Activated naive CD4-positive, alpha-beta T cell treated with anti-CD3 and anti-CD28 coated beads, Interleukin-2, amount 50 U/mL, for 24 hours (primary cell): ENCODE measurements around the gene NPB.
A peak's percentile ranks its signal among the peaks of the same experiment; 100 is the strongest.

Experiments
- H3K27ac Mint-ChIP-seq: one replicate; pipeline ENCODE4 v1.8.0; 2021; ENCODE audit warnings: mild to moderate bottlenecking, mixed read lengths
- H3K27me3 Mint-ChIP-seq: one replicate; pipeline ENCODE4 v1.8.0; 2021; ENCODE audit warnings: mixed read lengths
- H3K36me3 Mint-ChIP-seq: one replicate; pipeline ENCODE4 v1.8.0; 2021; ENCODE audit warnings: mixed read lengths
- H3K4me1 Mint-ChIP-seq: one replicate; pipeline ENCODE4 v1.8.0; 2021; ENCODE audit warnings: mixed read lengths
- H3K4me3 Mint-ChIP-seq: one replicate; pipeline ENCODE4 v1.8.0; 2021; ENCODE audit warnings: mild to moderate bottlenecking, mixed read lengths
- H3K9me3 Mint-ChIP-seq: one replicate; pipeline ENCODE4 v1.8.0; 2021; ENCODE audit warnings: mixed read lengths

The NPB gene

DNA sequence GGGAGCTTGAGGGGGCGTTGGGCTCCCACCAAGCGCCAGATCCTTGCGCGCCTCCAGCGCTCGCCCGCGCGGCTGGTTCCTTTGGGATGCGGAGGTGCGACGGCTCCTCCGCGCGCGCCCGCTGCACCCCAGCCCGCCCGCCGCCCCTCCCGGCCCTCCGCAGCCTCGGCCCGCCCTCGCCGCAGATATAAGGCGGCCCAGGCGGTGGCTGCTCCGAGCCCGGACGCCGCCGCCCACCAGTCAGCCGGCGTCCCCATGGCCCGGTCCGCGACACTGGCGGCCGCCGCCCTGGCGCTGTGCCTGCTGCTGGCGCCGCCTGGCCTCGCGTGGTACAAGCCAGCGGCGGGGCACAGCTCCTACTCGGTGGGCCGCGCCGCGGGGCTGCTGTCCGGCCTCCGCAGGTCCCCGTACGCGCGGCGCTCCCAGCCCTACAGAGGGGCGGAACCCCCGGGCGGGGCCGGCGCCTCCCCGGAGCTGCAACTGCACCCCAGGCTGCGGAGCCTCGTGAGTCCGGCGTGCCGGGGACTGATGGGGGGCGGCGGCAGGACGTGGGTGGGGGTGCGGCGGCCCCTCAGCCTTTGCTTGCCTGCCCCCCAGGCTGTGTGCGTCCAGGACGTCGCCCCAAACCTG lies at the start of gene NPB:
Gene NPB, plus strand, starts transcription at position 216 of the 630 bp plus-strand sequence. Its CDS starts 40 bp downstream, at position 256.
- H3K36me3 Mint-ChIP-seq, result peaks cover 11% of the 10 kb centered on the region
- H3K27me3 Mint-ChIP-seq, result peaks cover 7% of the 10 kb centered on the region
- no peak within 1 kb of the TSS for H3K27ac Mint-ChIP-seq
- H3K4me1 Mint-ChIP-seq, result peaks cover 7% of the 10 kb centered on the region
- no peaks in the 10 kb centered on the region for H3K9me3 Mint-ChIP-seq
- peak within 1 kb of the TSS; percentile 11 for H3K4me3 Mint-ChIP-seq

DNA sequence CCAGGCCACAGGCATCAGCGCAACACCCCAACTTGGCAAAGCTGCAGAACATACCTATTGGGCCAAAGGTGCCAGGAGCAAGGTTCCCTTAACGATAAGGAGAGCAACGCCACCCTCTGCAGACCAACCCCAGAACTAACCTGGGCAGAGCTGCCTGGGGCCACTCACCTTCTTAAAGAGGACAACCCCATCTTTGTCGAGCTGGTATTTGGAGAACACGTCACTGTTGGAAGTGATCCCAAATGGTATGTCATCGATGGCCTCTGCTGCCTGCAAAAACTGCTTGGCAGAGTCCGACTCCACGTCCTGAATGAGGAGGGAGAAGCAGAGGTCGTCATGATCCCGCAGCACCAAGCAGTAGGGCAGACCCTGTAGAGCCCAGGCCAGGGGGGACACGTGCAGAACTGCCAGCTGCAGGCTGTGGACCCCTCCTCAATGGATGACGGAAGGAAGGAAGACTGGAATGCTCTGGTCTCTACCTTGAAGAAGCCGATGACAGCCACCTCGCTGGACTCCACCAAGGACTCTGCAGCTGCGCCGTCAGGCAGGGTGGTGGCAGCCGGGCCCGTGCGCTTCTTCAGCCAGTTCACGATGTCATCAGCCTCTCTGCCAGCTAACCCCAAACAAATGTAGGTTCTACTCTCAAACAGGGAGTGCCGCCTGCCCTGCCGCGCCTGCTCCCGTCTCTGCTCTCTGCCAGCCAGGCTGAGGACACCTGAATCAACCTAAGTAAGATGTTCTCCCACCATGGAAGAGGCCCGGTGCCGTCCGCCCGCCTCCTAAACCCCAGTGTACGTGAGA lies 46.9 kb upstream of the NPB start:
- Mint-ChIP-seq H3K36me3 (peaks cover 4% of the 10 kb centered on the region), H3K4me1 (peaks cover 16% of the 10 kb centered on the region), H3K9me3 (no peaks in the 10 kb centered on the region), H3K27ac (no peak overlapping the region), H3K4me3 (no peak overlapping the region), H3K27me3 (no peaks in the 10 kb centered on the region)

DNA sequence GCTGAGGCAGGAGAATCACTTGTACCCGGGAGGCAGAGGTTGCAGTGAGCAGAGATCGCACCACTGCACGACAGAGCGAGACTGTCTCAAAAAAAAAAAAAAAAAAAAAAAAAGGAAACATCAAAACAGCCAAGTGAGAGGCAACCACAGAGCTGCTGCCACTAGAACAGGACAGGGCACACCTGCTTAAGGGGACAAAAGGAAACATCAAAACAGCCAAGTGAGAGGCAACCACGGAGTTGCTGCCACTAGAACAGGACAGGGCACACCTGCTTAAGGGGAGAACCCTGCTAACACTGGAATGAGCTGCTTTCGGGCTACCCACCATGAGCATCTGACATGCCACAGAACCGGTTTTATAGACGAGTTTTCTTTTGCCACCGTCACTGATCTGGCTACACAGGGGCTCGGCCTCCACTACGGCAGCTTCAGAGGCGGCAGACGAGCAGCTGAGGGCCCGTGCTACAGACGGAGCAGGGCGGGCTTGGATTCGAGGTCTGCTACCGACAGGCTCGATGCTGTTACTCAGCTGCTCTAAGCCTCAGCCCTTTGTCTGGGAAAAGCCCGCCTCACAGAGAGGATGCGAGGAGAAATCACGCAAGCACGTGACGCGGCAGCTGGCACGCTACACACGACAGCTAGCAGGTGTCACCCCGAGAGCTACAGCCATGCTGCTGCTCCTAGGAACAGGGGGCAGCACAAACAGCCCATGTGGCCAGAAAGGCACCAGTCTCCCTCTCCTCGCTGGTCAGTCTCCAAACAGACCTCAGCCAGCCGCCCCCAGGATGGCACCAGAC lies 43.7 kb upstream of the NPB start:
- Mint-ChIP-seq H3K4me1 (peaks cover 31% of the 10 kb centered on the region), H3K36me3 (peaks cover 9% of the 10 kb centered on the region), H3K4me3 (peak overlapping the region; percentile 92), H3K27me3 (no peaks in the 10 kb centered on the region), H3K27ac (no peak overlapping the region), H3K9me3 (no peaks in the 10 kb centered on the region)

DNA sequence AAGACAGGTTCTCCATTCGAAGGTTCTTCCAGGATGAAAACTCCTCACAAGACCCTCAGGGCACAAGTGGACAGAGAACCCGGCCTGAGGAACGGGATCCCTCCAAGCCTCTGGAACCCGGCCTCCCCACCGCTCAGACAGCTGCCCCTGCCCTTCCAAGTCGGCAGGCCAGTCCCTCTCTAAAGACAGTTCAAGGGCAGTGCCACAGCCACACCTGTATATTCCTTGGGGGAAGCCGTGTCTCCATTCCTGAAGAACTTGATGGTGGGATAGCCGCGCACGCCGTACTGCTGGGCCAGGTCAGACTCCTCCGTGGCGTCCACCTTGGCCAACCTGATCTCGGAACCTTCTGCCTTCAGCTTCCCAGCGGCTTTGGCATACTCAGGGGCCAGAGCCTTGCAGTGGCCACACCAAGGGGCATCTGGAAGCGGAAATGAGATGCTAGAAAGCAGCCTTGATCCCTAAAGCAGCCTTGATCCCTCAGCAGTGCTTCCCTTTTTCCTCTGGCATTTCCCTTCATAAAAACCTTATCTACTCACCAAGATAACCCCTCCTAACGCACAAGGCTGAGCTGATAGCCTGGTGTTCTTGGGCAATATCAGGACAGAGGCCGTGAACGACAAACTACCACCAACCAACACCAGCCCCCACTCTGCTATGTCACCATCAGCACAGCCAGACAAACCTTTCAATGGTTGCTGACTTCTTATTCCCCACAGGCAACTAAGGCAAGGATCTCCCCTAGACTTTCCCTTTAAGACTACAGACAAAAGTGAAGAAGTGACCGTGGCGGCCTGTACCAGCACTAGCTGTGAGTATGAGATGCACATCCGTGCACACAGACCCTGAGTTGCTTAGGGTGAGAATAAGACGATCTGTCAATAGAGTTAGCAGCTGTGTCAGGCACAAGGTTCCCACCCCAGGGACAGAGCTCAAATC lies 42.8 kb upstream of the NPB start:
- Mint-ChIP-seq H3K36me3 (peaks cover 12% of the 10 kb centered on the region), H3K27ac (peak overlapping the region; percentile 38), H3K27me3 (no peaks in the 10 kb centered on the region), H3K9me3 (no peaks in the 10 kb centered on the region), H3K4me1 (peaks cover 40% of the 10 kb centered on the region), H3K4me3 (peak overlapping the region; percentile 92)

- no peaks in the 10 kb centered on the region for H3K9me3 Mint-ChIP-seq
- peak within 1 kb of the TSS; percentile 92 for H3K4me3 Mint-ChIP-seq
- H3K27me3 Mint-ChIP-seq, result no peaks in the 10 kb centered on the region
- peaks cover 45% of the 10 kb centered on the region for H3K4me1 Mint-ChIP-seq
- H3K36me3 Mint-ChIP-seq, result peaks cover 12% of the 10 kb centered on the region
- peak within 1 kb of the TSS; percentile 89 for H3K27ac Mint-ChIP-seq
Measured at GRCh38 chr17:81859906-81860755, 41.9 kb upstream of the NPB start, which contains the start of gene P4HB. Gene P4HB, minus strand, starts transcription at chr17:81860535. Its CDS starts 64 bp downstream, at chr17:81860471.

DNA sequence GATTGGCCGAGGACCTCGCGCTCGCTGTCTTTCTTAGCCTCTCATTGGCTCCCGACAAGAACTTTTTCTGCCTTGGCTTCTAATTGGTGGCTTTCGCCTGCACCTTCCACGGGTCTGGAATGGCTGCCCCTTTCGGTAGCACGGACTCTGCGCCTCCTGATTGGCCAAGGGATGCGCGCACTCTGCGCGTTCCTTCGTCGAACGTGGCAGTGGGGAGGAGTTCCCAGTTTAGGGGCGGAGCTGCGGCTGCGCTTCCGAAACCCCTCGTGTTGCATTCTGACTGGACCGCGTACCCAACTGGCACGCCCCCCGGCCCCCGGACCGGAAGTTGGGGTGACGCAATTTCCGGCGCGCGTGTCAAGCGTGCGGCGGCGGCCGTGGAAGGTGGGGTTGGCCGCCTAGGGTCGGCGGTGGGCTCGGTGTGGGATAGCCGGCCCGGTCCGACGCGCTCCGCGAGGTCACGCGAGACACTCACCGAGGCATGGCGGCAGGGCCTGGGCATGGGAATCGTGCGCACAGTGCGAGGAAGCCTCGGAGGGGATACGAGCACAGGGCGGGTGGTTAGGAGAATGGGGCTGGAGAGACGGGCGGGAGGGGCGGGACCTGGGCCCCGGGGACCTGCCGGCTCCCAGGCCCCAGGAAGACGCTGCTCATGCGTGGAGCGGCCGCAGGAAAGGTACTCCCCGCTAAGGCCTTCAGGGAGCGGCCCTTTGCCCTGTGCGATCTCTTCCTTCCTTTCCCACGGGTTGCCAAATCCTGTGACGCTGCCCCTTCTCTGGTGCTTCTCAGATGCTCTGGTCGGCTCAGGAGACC lies 41.1 kb upstream of the NPB start:
- Mint-ChIP-seq H3K27me3 (no peaks in the 10 kb centered on the region), H3K27ac (peak overlapping the region; percentile 89), H3K36me3 (peaks cover 12% of the 10 kb centered on the region), H3K4me3 (peak overlapping the region; percentile 92), H3K4me1 (peaks cover 45% of the 10 kb centered on the region), H3K9me3 (no peaks in the 10 kb centered on the region)

GRCh38 chr17:81863123-81863675 lies 38.8 kb upstream of the NPB start:
- Mint-ChIP-seq H3K27ac (peak overlapping the region; percentile 96), H3K4me3 (peak overlapping the region; percentile 80), H3K4me1 (peaks cover 45% of the 10 kb centered on the region), H3K27me3 (no peaks in the 10 kb centered on the region), H3K36me3 (peaks cover 13% of the 10 kb centered on the region), H3K9me3 (no peaks in the 10 kb centered on the region)

DNA sequence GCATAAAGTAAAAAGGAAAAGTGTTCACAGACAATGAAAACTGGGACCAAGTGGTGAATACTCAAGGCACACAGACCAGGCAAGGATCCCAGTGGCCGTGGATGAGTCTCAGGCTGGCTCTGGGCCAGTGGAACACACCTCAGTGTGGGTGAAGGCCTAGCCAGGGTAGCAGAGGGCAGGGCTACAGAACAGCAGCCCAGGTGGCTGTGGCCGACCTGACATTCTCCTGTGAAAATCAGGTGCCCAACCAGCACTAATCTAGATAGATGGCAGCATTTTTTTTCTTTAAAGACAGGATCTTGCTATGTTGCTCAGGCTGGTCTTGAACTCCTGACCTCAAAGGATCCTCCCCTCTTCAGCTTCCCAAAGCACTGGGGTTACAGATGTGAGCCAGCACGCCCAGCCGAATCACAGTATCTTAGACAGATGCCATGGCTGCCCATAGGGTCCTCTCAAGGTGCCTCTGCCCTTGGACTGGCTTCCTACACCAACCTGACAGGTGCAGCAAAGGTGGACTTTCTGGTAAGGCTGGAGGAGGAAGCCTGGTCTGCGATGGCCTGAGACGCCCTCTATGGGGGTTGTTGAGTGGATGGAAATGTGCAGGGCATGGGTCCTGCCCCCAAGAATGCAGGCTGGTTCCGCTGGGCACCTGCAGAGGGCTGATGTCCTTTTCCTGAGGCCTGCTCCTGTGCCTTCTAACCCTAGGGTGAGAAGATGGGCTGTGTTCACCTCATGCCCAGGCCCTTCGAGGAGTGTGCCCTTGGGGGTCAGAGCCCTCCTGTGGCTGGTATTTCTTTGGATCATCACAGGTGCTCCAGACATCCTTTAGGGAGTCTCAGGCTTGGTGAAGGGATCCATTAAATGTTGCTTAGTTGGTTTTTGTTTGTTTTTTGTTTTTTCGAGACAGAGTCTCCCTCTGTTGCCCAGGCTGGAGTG lies 37.9 kb upstream of the NPB start:
- no peaks in the 10 kb centered on the region for H3K9me3 Mint-ChIP-seq
- H3K4me1 Mint-ChIP-seq, result peaks cover 41% of the 10 kb centered on the region
- peak overlapping the region; percentile 62 for H3K27ac Mint-ChIP-seq
- H3K27me3 Mint-ChIP-seq, result no peaks in the 10 kb centered on the region
- no peak overlapping the region for H3K4me3 Mint-ChIP-seq
- H3K36me3 Mint-ChIP-seq, result peaks cover 14% of the 10 kb centered on the region

- Mint-ChIP-seq H3K36me3 (peaks cover 14% of the 10 kb centered on the region), H3K27ac (peak overlapping the region; percentile 65), H3K4me1 (peaks cover 43% of the 10 kb centered on the region), H3K9me3 (no peaks in the 10 kb centered on the region), H3K27me3 (no peaks in the 10 kb centered on the region), H3K4me3 (no peak overlapping the region)
Measured at GRCh38 chr17:81865358-81865732, 36.7 kb upstream of the NPB start.

GRCh38 chr17:81865733-81866439 lies 36.2 kb upstream of the NPB start:
- Mint-ChIP-seq H3K4me3 (no peak overlapping the region), H3K4me1 (peaks cover 43% of the 10 kb centered on the region), H3K36me3 (peaks cover 14% of the 10 kb centered on the region), H3K27ac (peak overlapping the region; percentile 65), H3K27me3 (no peaks in the 10 kb centered on the region), H3K9me3 (no peaks in the 10 kb centered on the region)

- H3K9me3 Mint-ChIP-seq, result no peaks in the 10 kb centered on the region
- no peak overlapping the region for H3K4me3 Mint-ChIP-seq
- H3K4me1 Mint-ChIP-seq, result peaks cover 41% of the 10 kb centered on the region
- H3K36me3 Mint-ChIP-seq, result peaks cover 14% of the 10 kb centered on the region
- no peak overlapping the region for H3K27ac Mint-ChIP-seq
- no peaks in the 10 kb centered on the region for H3K27me3 Mint-ChIP-seq
Measured at GRCh38 chr17:81866440-81867169, 35.4 kb upstream of the NPB start.
